GM19023 (cell line): ENCODE results near the gene PPM1D.
"Not testable (repeated sequence)": the region's sequence is repeated elsewhere in the genome, so short reads cannot be mapped to it uniquely, and the experiment has no call there.

Source experiments
- ATAC-seq: cut with Tn5 transposase; IDR thresholded peaks from one replicate; pipeline ENCODE4 v1.9.1; 2021; ENCODE audit warnings: mild to moderate bottlenecking, moderate library complexity; ENCODE audit not compliant: unreplicated experiment

The PPM1D gene

GRCh38 chr17:60664022-60664421 lies 64.0 kb downstream of the PPM1D start:
- no peak for ATAC-seq

GRCh38 chr17:60665602-60666001 lies 65.6 kb downstream of the PPM1D start:
- ATAC-seq = no peak

DNA sequence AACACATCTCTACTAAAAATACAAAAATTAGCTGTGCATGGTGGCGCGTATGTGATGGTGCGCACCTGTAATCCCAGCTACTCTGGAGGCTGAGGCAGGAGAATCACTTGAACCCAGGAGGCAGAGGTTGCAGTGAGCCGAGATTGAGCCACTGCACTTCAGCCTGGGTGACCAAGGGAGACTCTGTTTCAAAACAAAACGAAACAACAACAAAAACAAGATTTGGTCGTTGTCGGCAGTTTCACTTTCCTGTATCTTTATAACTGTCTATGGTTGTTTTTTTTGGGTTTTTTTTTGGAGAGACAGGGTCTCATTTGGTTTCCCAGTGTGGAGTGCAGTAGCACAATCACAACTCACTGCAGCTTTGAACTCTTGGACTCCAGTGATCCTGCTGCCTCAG lies 68.7 kb downstream of the PPM1D start:
- ATAC-seq = not testable (repeated sequence)

- no peak for ATAC-seq
These were observed 71.5 kb downstream of the PPM1D start for GRCh38 chr17:60671482-60671881.

DNA sequence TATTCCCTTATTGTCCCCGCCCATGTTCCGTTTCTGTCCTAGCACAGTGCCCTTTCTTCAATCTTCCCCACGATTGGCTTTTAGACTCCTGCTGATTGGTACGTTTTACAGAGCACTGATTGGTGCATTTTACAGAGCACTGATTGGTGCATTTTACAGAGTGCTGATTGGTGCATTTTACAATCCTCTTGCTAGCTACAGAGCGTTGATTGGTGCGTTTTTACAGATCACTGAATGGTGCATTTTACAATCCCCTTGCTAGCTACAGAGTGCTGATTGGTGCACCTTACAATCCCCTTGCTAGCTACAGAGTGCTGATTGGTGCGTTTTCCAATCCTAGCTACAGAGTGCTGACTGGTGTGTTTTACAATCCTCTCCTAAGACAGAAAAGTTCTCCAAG lies 74.6 kb downstream of the PPM1D start:
- not testable (repeated sequence) for ATAC-seq

GRCh38 chr17:60675997-60676396 lies 76.0 kb downstream of the PPM1D start:
- ATAC-seq = no peak

GRCh38 chr17:60676758-60677307 lies 76.8 kb downstream of the PPM1D start:
- ATAC-seq = no peak

- ATAC-seq = peak; percentile 97
These were observed 77.5 kb downstream of the PPM1D start, which contains the start of gene BCAS3 for GRCh38 chr17:60677308-60678117. TSS of gene BCAS3 (plus strand) at chr17:60677851.

GRCh38 chr17:60678118-60678444 lies 78.1 kb downstream of the PPM1D start:
- no peak for ATAC-seq

DNA sequence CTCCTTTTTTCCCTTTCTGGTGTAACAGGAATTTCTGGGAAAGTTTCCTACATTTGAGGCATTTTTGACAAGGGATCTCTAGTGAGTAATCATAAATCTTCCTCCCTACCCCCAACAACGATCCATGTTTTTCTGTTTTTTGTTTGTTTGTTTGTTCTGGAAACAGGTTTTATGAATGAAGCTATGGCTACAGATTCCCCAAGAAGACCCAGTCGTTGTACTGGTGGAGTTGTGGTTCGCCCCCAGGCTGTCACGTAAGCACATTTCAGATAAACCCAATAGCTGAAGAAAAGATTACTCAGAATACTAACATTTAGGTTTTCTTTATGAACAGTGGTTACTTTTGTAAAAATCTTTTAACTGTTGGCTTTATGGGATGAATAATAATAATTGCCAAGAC lies 79.3 kb downstream of the PPM1D start:
- ATAC-seq = no peak

GRCh38 chr17:60680754-60681153 lies 80.8 kb downstream of the PPM1D start:
- ATAC-seq = no peak

- ATAC-seq = no peak
These were observed 85.4 kb downstream of the PPM1D start for GRCh38 chr17:60685437-60685836.

GRCh38 chr17:60695960-60696359 lies 96.0 kb downstream of the PPM1D start:
- no peak for ATAC-seq

- no peak for ATAC-seq
These were observed 99.1 kb downstream of the PPM1D start for GRCh38 chr17:60699090-60699489.

DNA sequence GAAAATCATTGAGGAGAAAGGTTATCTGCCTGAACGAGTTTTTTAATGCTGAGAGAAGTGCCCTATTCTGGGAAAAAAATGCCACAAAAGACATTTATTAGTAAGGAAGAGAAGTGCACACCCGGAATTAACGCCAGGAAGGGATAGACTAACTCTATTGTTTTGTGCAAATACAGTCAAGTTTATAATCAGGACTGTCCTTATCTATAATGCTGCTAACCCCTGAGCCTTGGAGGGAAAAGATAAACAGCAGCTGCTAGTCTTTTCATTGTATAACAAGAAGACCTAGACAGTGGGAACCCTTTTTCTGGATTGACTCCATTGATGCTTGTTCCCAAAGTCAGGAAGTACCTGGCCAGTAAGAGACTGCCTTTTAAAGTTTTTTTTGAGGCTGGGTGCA lies 104.2 kb downstream of the PPM1D start:
- no peak for ATAC-seq

GRCh38 chr17:60712675-60713074 lies 112.7 kb downstream of the PPM1D start:
- ATAC-seq = no peak

GRCh38 chr17:60713608-60714007 lies 113.6 kb downstream of the PPM1D start:
- no peak for ATAC-seq
